ENCODE results near the gene CASZ1.

GRCh38 chr1:10796029-10796944 lies at the start of gene CASZ1:
- TF ChIP-seq EZH2 (IDR thresholded peaks at IDR 0.05; ENCODE audit: borderline replicate concordance, low read depth, low read length) (no peak), NFATC3 (IDR thresholded peaks at IDR 0.05) (no peak), ZNF133 (CRISPR knock-in tag; IDR thresholded peaks at IDR 0.05) (no peak)
